ENCODE measurements around the gene LAMP5.

The LAMP5 gene

DNA sequence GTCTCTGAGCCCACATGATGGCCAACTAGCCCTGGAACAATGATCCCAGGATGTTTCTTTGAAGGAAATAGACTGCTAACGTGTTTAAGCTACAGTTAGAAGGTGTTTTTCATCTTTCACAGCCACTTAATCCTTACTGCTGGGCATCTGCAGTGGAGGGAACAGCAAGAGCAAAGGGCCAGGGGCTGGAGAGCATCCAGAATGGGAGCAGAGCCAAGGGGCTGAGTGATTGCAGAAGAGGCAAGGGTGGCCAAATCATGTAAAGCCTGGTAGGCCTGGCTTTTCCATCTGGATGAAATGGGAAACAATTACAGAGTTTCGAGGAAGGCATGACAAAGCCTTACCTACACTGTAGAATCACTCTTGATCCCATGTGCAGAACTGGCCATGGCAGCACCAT, 18.7 kb upstream of the LAMP5 start:
- ChIA-PET CTCF (no interaction called here), POLR2A (no interaction called here)
- DNase-seq (ENCODE audit: extremely low spot score): no peak
- TF ChIP-seq HDGF (IDR thresholded peaks at IDR 0.05; ENCODE audit: borderline replicate concordance): no peak
- no peak for TF ChIP-seq CTBP1 (IDR thresholded peaks at IDR 0.05; ENCODE audit: borderline replicate concordance)
- TF ChIP-seq SUZ12 (IDR thresholded peaks at IDR 0.05): no peak
- no peak for TF ChIP-seq L3MBTL2 (conservative IDR thresholded peaks at IDR 0.05)
- TF ChIP-seq BHLHE40 (IDR thresholded peaks at IDR 0.05; ENCODE audit: borderline replicate concordance): no peak
- TF ChIP-seq ZNF384 (IDR thresholded peaks at IDR 0.05): no peak
- no peak for TF ChIP-seq LEF1 (IDR thresholded peaks at IDR 0.05; ENCODE audit: borderline replicate concordance)
- TF ChIP-seq FOXA1 (IDR thresholded peaks at IDR 0.05): no peak
- no peak for TF ChIP-seq ARNT (IDR thresholded peaks at IDR 0.05)
- no peak for TF ChIP-seq FOXM1 (IDR thresholded peaks at IDR 0.05; ENCODE audit: borderline replicate concordance)
- no peak for TF ChIP-seq FOXK2 (IDR thresholded peaks at IDR 0.05)
- TF ChIP-seq NFRKB (IDR thresholded peaks at IDR 0.05): no peak
- TF ChIP-seq ELF4 (IDR thresholded peaks at IDR 0.05): no peak

- ChIA-PET CTCF (no interaction called here), POLR2A (no interaction called here)
- no peak for DNase-seq (ENCODE audit: extremely low spot score)
- no peak for TF ChIP-seq CTBP1 (IDR thresholded peaks at IDR 0.05; ENCODE audit: borderline replicate concordance)
- no peak for TF ChIP-seq L3MBTL2 (conservative IDR thresholded peaks at IDR 0.05)
- no peak for TF ChIP-seq LEF1 (IDR thresholded peaks at IDR 0.05; ENCODE audit: borderline replicate concordance)
- TF ChIP-seq HDGF (IDR thresholded peaks at IDR 0.05; ENCODE audit: borderline replicate concordance): no peak
- no peak for TF ChIP-seq SP1 (IDR thresholded peaks at IDR 0.05)
- no peak for TF ChIP-seq ZNF384 (IDR thresholded peaks at IDR 0.05)
- no peak for TF ChIP-seq NFRKB (IDR thresholded peaks at IDR 0.05)
- no peak for TF ChIP-seq FOXA1 (IDR thresholded peaks at IDR 0.05)
- TF ChIP-seq FOXK2 (IDR thresholded peaks at IDR 0.05): no peak
- no peak for TF ChIP-seq FOXM1 (IDR thresholded peaks at IDR 0.05; ENCODE audit: borderline replicate concordance)
- TF ChIP-seq BHLHE40 (IDR thresholded peaks at IDR 0.05; ENCODE audit: borderline replicate concordance): no peak
- TF ChIP-seq TARDBP (IDR thresholded peaks at IDR 0.05): no peak
- TF ChIP-seq ELF4 (IDR thresholded peaks at IDR 0.05): no peak
- TF ChIP-seq SUZ12 (IDR thresholded peaks at IDR 0.05): no peak
- no peak for TF ChIP-seq ARNT (IDR thresholded peaks at IDR 0.05)
- TF ChIP-seq PKNOX1 (IDR thresholded peaks at IDR 0.05): no peak
Measured at GRCh38 chr20:9496155-9496554, 18.2 kb upstream of the LAMP5 start.

DNA sequence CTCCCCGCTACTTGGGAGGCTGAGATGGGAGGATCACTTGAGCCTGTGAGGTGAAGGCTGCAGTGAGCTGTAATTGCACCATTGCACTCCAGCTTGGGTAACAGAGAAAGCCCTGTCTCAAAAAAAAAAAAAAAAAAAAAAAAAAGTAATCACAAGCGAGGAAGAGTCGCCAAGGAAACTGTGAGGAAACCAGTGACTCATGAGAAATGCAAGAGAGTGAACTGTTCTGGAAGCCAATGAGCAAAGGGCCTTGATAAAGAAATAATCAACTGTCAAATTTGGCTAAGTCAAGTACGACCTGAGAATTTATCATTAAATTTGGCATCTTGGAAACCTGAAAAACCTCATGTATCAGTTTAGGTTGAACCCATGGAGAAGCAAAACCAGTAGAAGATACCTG, 16.1 kb upstream of the LAMP5 start:
- TF ChIP-seq L3MBTL2 (conservative IDR thresholded peaks at IDR 0.05): no peak
- TF ChIP-seq SP1 (IDR thresholded peaks at IDR 0.05): no peak
- no peak for TF ChIP-seq LEF1 (IDR thresholded peaks at IDR 0.05; ENCODE audit: borderline replicate concordance)
- no peak for TF ChIP-seq FOXK2 (IDR thresholded peaks at IDR 0.05)
- TF ChIP-seq PKNOX1 (IDR thresholded peaks at IDR 0.05): no peak
- no peak for TF ChIP-seq FOXA1 (IDR thresholded peaks at IDR 0.05)
- no peak for TF ChIP-seq NFRKB (IDR thresholded peaks at IDR 0.05)
- no peak for TF ChIP-seq FOXM1 (IDR thresholded peaks at IDR 0.05; ENCODE audit: borderline replicate concordance)
- TF ChIP-seq ARNT (IDR thresholded peaks at IDR 0.05): no peak
- no peak for TF ChIP-seq HDGF (IDR thresholded peaks at IDR 0.05; ENCODE audit: borderline replicate concordance)
- ChIA-PET POLR2A (no interaction called here), CTCF (no interaction called here)
- no peak for DNase-seq (ENCODE audit: extremely low spot score)

GRCh38 chr20:9499126-9499899, 15.1 kb upstream of the LAMP5 start:
- CTCF ChIA-PET: interaction anchor here (0.6 kb wide), 1 partner anchor 34 kb away, joined by 3 read pairs; no protein-coding TSS in a partner anchor
- no peak for DNase-seq (ENCODE audit: extremely low spot score)
- no peak for TF ChIP-seq FOXA1 (IDR thresholded peaks at IDR 0.05)
- TF ChIP-seq TARDBP (IDR thresholded peaks at IDR 0.05): no peak
- TF ChIP-seq HDGF (IDR thresholded peaks at IDR 0.05; ENCODE audit: borderline replicate concordance): no peak
- TF ChIP-seq ARNT (IDR thresholded peaks at IDR 0.05): no peak
- TF ChIP-seq FOXM1 (IDR thresholded peaks at IDR 0.05; ENCODE audit: borderline replicate concordance): no peak
- TF ChIP-seq NFRKB (IDR thresholded peaks at IDR 0.05): no peak
- no peak for TF ChIP-seq FOXK2 (IDR thresholded peaks at IDR 0.05)
- no peak for TF ChIP-seq SP1 (IDR thresholded peaks at IDR 0.05)
- no peak for TF ChIP-seq PKNOX1 (IDR thresholded peaks at IDR 0.05)
- TF ChIP-seq L3MBTL2 (conservative IDR thresholded peaks at IDR 0.05): no peak
- no peak for TF ChIP-seq CTBP1 (IDR thresholded peaks at IDR 0.05; ENCODE audit: borderline replicate concordance)
- TF ChIP-seq LEF1 (IDR thresholded peaks at IDR 0.05; ENCODE audit: borderline replicate concordance): no peak
- no peak for TF ChIP-seq BHLHE40 (IDR thresholded peaks at IDR 0.05; ENCODE audit: borderline replicate concordance)
- TF ChIP-seq SUZ12 (IDR thresholded peaks at IDR 0.05): no peak
- TF ChIP-seq ELF4 (IDR thresholded peaks at IDR 0.05): no peak
- no peak for TF ChIP-seq ZNF384 (IDR thresholded peaks at IDR 0.05)
- POLR2A ChIA-PET: no interaction called here

GRCh38 chr20:9500121-9500520, 14.3 kb upstream of the LAMP5 start:
- TF ChIP-seq NFRKB (IDR thresholded peaks at IDR 0.05) (no peak), CTBP1 (IDR thresholded peaks at IDR 0.05; ENCODE audit: borderline replicate concordance) (no peak), TARDBP (IDR thresholded peaks at IDR 0.05) (no peak), HDGF (IDR thresholded peaks at IDR 0.05; ENCODE audit: borderline replicate concordance) (no peak), SUZ12 (IDR thresholded peaks at IDR 0.05) (no peak), FOXM1 (IDR thresholded peaks at IDR 0.05; ENCODE audit: borderline replicate concordance) (no peak), BHLHE40 (IDR thresholded peaks at IDR 0.05; ENCODE audit: borderline replicate concordance) (no peak), ARNT (IDR thresholded peaks at IDR 0.05) (no peak), FOXA1 (IDR thresholded peaks at IDR 0.05) (no peak), ZNF384 (IDR thresholded peaks at IDR 0.05) (no peak), L3MBTL2 (conservative IDR thresholded peaks at IDR 0.05) (no peak), LEF1 (IDR thresholded peaks at IDR 0.05; ENCODE audit: borderline replicate concordance) (no peak), ELF4 (IDR thresholded peaks at IDR 0.05) (no peak)
- DNase-seq (ENCODE audit: extremely low spot score): no peak
- POLR2A ChIA-PET: no interaction called here
- CTCF ChIA-PET: no interaction called here

Data from HEK293T (cell line).